Left hindlimb (tissue), 1 donor: ENCODE measurements around the gene EFCAB14.
"Not testable (repeated sequence)": the region's sequence is repeated elsewhere in the genome, so short reads cannot be mapped to it uniquely, and the experiment has no call there.

Source experiments
- DNase-seq: peaks from one replicate; pipeline ENCODE4 v3.0.0-alpha.2; 2018

EFCAB14 gene

DNA sequence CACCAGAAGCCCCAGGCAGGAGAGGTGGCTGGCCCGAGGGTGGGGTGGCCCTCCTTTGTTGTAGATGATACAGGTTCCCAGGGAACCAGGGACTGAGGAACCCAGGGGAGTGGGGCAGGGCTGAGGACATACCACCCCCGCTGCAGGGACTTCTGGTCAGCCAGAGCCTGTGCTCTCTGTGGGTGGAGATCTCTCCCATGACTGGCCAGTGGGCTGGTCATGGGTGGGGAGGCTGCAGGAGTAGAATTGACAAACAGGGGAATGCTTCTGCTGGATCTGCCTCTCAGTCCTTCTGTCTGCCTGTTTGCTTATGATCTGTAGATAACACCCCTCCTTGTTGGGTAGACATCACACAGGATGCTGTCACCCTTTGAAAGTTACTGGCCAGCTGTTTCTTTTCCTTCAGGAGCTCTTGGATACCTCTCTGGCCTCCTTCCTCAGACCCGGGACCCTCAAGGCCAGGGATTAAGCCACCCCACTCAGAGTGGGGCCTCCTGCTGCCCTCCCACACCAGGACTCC is 2.8 kb upstream of the EFCAB14 start:
- DNase-seq = no peak

DNA sequence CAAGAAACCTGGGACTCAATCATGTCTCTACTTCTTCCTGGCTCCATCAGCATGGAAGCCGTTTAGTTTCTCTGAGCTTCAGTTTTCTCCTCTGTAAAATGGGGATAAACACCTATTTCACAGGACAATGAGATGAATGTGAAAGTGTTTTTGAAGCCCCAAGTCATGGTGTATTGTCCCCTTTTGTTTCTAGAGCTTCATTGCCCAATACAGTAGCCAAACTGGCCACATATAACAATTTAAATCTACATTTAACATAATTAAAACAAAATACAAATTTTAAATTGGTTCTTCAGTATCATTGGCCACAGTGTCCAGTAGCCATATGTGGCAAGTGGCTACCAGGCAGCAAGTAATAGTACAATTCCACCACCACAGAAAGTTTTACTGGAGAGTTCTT is 2.3 kb upstream of the EFCAB14 start:
- DNase-seq = no peak

DNA sequence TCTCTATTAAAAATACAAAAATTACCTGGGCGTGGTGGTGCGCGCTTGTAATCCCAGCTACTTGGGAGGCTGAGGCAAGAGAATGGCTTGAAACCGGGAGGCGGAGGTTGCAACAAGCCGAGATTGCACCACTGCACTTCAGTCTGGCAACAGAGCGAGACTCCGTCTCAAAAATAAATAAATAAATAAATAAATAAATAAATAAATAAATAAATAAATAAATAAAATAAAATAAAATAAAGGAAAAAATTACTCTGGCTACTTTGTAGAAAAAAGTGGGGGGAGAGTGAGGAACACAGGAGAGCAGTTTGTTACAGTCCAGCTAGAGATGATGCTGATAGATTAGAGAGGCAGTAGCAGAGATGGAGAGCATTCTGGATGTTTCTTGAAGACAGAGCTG is 1.4 kb upstream of the EFCAB14 start:
- DNase-seq = not testable (repeated sequence)

DNA sequence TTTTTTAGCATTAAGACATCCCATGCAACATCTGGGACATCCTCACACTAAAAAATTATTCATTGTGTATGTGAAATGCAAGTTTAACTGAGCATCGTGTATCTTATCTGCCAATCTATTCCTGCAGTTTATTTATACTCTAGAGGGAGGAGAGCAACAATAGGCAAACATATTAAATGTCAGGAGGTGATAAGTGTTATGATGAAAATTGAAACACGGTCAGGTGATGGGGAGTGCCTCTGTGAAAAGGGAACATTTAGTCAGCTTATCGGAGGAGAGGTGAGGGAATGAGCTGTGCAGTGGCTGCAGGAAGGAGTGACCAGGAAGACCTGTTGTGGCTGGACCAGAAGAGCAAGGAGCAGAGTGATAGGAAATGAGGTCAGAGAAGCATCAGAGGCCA is 775 bp upstream of the EFCAB14 start:
- DNase-seq = no peak

DNA sequence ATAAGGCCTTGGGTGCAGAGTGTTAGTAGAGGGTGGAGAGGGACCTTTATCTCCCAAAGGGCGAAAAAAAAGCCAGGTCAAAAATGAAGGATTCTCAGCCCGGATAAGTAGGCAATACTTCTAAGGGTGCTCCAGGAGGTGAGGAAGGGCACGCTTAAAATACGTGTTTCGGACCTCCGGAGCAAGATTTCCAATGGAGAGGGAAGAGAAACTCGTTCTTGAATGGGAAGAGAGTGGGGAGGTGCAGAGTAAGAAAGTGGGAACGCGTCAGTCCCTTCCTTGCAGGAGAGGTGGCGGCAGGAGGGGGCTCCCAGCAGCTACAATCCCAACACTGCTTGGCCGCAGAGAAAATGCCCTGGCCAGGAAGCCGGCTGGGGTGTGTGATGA is 581 bp downstream of the EFCAB14 start:
- no peak for DNase-seq

DNA sequence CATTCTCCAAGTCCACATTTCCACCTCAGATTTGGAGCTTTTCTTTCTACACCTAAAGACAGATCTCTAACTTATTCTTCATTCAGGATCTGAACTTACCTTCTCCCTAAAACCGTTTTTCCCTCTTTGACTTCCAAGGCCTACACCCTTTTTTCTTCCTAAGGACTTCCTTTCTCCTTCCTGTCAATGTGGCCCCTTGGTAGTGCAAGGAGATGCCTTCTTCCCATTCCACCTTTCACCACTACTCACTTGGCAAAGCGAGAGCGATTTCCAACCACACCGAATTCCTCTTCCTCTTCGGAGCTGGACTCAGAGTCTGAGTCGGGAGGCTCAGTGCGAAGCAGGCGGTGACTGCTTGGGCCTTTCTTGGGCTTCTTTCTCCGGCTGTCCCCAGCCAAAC is 1.3 kb downstream of the EFCAB14 start:
- DNase-seq = no peak

DNA sequence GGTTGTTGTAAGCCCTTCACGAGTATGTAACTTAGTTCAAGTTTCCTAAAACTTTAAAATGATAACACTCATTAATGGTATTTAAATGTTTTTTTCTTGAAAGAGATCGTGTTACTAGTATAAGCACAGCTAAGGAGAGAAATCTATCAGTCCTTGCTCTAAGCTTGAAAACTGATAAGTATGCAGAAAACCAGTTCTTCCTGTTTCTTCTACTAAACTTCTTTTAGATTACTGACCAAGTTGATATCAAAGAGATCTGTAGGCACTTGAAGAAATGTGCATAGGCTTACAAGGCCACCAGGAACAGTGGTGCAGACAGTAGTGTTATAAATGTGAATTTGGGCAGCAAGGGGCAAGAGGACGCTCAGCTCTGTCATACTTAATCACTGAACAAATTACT is 3.9 kb downstream of the EFCAB14 start:
- DNase-seq = no peak

DNA sequence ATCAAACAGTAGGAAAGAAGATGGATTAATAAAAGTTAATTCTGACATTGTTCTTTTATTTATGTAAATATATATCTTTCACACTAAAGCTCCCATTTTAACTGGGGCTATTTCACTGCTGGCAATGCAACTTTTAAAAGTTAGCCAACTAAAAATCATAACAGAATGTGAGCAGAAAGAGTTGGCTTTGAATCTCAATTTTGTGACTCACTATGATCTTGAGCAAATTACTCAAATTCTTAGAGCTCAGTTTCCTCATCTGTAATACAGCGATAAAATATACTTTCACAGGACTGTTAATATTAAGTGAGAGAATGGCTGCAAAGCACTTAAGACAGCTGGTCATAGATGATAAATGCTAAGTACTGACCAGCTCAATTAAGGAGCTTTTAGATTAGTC is 10.8 kb downstream of the EFCAB14 start:
- DNase-seq = no peak

DNA sequence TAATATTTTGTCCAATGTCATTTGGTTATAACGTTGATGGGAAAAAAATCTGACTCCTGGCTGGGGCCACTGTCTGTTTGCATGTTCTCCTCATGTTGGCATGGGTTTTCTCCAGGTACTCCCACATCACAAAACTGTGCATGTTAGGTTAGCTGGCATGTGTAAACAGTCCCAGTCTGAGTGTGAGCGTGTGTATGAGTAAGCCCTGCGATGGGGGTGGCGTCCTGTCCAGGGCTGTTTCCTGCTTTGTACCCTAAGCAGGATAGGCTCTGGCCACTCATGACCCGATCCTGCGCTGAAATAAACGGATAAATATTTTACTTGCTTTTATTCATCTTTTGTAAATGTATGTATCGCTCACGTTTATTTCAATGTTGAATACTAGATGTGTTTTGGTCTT is 13.5 kb downstream of the EFCAB14 start:
- no peak for DNase-seq

DNA sequence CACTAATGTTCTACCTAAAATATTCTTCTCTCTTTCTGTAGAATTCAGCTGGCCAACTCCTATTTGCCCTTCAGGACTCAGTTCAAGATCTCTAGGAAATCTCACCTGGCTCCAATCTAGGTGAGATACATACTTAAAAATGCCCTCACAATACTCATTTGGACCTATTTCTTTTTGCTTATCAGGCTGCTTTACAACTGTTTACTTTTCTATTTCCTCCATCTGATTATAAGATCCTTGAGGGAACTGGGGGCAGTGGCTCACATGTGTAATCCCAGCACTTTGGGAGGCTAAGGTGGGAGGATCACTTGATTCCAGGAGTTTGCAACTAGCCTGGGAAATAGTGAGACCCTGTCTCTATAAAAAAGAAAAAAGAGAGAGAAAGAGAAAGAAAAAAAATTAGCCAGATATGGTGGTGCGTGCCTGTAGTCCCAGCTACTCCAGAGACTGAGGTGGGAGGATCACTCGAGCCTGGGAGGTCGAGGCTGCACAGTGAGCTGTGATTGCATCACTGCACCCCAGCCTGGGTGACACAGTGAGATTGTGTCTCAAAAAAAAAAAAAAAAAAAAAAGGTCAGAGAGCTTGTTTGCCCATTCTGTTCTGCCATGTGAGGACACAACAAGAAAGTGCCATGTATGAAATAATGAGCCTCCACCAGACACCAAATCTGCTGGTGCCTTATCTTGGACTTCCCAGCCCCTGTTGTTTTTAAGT is 14.8 kb downstream of the EFCAB14 start:
- no peak for DNase-seq

DNA sequence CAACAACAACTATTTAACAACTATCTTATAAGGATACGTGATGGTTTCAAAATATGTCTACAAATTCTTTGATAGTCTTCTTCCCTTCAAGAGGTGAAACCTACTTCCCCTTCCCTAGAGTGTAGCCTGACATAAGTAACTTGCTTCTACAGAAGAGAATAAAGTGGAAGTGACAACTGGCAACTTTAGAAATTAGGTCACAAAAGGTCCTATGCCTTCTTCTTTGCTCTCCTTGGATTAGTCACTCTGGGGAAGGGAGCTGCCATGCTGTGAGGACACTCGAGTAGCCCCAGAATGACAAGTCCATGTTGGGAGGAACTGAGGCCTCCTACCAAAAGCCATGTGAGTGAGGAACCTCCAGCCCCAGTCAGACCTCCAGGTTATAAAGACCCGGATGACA is 19.2 kb downstream of the EFCAB14 start:
- DNase-seq = no peak

DNA sequence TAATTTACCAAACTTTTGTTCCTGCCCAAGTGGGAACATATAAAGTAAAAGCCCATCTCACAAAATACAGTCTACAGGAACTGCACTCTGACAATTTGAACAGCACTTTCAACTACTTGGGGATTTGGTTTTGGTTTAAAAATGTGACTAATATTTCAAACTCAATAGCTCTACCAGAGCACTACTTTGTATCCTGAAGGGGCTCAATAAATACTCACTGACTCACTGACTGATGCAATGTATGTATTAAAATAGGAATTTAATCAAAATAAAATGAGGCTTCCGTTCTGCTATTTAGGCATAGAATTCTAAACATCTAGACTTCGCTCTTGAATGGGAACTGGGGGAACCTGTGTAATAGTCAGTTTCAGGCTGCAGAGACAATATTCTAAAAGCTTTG is 21.9 kb downstream of the EFCAB14 start:
- DNase-seq = no peak

DNA sequence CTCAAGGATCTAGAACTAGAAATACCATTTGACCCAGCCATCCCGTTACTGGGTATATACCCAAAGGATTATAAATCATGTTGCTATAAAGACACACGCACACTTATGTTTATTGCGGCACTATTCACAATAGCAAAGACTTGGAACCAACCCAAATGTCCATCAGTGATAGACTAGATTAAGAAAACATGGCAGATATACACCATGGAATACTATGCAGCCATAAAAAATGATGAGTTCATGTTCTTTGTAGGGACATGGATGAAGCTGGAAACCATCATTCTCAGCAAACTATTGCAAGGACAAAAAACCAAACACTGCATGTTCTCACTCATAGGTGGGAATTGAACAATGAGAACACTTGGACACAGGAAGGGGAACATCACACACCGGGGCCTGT is 24.2 kb downstream of the EFCAB14 start:
- not testable (repeated sequence) for DNase-seq

DNA sequence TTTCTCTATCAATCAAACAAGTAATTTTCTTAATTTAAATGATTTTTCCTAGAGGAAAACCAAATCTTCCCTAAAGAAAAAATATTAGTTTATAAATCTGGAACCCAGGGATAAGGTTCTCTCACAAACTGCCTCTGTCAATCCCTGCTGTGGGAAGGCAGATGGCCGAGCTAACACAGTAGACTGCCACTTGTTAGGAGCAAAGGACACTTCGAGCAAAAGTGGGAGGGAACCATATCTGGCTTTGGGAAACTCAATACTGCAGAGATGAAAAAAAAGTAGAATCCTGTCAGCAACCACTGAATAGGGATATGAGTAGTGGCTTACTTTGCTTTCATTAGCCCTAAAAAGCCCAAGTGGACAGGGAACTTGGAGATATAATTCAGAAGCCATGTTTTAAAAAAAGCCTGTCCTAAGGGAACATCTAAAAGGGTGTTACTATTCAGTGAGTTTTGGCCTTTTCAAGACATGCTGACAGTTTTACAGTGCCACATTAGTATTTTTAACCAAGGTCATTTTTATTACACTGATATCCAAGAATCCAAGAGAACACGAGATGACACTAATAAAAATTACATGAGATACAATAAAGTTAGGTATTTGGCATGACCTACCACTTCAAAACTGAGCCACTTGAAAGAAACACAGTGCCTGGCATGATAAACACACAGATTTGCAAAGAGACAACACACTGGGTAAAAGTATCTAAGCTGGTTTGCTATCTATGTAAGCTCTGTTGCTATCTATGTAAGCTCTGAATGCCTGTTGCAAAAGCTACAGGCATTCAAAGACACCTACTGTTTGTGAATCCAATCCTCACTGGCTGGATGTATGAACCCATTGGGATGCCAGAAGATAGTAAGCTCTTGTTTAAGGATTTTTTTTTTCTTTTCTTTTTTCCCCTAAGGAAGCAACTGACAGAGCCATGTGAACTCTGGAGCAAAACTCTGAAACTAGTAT is 25.8 kb downstream of the EFCAB14 start:
- DNase-seq = no peak

DNA sequence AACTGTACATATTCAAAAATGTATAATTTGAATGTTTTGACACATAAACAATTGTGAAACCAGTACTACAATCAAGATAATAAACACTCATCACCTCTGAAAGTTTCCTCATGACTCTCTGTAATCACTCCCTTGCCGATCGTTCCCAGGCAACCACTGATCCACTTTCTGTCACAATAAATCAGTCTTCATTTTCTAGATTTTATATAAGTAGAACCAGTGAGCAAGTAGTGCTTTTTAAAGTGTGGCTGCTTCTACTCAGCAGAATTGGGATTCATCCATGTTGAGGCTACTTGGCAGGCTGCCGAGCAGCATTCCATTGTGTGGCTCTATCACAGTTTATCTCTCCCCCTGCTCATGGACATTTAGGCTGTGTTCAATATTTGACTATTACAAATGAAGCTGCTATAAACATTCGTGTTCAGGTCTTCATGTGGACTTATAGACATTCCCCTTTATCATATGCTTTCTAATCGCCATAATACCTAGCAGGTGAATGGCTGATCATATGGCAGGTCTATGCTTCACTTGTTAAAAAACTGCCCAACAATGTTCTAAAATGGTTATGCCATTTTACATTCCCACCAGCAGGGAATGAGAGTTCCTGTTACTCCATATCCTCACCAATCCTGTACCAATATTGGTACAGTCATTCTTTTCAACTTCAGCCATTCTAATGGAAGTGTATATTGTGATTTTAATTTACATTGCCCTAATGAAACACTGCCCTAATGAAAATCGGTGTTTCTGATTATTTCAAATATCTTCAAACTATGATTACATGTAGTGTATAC is 26.7 kb downstream of the EFCAB14 start:
- no peak for DNase-seq

DNA sequence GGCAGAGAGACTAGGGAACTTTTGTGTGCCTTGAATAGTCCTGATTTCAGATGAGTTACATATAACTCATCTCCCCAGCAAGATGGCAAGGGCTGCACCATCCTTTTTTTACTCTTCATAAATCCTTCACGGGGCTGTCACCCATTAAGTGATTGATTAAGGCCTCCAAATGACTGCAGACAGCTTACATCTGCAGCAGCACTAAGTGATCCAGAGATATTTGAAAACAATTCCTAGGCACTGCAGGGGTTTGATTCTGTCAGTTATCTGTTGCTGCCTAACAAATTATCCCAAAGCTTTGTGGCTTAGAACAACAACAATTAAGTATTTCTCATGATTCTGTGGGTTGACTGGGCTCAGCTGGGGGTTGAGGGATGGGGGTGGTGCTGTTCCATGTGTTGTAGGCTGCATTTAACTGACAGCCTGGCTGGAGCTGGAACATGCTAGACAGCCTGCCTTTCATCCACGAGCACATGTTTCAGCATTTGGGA is 27.9 kb downstream of the EFCAB14 start:
- no peak for DNase-seq

DNA sequence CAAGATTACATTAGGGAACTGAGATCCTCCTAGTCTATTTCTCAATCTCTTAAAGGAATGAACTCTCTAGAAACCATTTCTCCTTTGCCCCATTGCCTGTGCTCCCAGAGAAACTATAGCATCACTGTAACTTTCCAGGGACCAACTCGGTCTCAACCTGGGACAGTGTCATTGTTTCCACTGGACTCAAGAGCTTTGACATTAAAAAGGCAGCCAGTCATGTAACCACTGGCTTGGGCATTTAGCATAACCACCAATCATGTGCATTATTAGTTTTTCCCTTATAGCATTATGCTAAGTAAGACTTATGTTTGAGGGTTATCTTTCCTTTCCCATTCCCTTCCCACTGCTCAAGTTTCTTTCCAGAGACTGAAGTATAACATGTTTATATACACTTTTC is 29.0 kb downstream of the EFCAB14 start:
- DNase-seq = no peak

DNA sequence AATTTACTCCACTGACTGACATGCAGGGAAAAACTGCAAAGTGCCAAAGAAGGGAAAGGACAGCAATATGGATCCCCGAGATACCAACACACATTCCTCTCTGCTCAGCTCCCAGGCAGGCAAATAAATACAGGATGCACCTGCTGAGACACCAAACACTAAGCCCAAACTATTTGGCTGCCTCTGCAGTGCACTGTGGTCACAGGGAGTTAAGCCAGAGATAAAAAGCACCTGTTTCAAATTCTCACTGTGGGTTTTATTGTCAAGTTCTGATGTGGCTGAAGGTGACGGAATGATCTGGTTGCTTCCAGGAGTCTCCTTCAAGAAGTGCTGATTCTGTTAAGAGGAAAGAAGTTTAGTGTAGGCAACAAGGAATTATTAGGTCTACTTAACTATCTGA is 29.6 kb downstream of the EFCAB14 start:
- no peak for DNase-seq

DNA sequence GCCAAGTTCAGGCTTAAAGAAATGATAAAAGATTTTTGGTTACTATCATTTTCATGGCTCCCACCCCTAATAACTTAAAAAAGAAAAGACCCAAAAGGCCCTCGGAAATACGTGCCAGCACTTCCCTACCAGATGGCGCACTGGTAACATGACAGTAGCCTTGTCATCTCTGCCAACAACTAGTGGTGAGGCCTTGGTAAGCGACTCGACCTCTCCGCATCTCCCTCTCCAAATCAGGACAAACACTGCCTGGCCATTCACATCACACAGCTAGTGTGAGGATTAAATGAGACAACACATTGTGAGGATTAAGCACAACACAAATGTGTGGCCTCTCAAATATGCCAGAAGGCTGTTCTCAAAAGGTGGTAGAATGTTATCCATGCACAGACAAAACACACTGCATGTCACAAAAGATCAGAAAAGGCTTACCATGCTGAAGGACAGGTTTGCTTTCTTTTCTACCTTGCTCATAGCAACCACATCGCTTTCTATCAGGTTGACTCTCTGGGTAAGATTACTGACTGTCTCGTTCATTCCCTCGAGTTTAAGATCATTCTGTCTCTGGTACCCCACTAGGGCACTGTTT is 30.9 kb downstream of the EFCAB14 start:
- DNase-seq = no peak

DNA sequence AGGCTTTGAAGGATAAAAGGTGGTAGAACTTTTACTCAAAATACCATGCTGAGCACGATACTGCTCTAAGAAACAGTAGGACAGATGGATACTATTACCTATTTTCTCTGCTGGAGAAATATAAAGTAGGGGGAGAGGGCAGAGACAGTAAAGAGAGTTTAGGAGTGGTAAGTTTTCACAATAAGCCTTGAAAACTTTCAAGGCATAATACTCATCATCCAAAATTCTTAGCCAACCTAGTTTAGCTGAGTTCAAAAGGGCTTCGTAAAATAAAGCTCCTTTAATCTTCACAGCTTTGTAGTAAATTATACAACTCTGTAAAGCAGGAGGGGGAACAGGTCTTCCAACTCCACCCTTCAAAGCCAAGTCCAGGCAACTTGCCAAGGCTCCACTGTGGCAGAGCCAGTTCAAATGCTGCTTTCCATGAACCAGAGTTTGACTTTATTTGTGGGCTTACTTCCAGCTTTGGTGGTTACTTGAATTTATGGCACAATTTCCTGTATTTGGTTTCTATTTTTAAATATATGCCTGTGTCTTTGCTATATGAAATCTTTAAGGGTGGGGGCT is 31.7 kb downstream of the EFCAB14 start:
- DNase-seq = peak; percentile 77

DNA sequence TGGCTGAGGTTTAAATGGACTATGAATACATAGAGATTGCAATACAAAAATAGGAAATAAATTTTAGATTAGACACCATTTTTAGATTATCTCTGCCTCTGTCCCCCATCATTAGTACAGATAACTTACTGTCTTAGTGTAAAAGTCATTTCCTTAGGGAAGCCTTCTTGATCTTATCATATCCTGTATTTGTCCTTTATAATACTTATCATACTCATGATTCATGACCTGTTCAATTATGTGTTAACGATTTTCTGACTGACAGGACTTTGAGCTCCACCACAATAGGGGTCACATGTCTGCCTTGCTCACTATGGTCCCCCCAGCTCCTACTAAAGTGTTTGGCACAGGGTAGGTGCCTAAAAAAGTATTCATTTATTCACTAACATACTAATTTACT is 32.7 kb downstream of the EFCAB14 start:
- no peak for DNase-seq

DNA sequence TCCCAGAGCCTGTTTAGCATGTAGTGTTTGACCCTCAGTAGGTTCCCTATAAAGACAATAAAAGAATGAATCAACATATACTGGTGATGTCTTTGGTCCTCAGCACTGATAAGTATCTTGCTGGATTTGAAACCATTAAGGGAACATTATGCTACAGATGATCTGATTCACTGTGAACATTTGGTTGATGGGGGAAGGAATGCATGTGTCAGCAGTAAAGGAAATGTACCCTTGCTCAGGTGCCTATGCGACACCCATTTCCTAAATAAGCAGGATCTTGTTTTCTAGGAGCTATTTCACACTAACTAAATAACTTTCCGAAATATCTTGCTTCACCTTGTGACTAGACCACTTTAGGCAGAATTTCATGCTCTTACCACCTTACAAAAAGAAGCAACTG is 34.2 kb downstream of the EFCAB14 start:
- DNase-seq = no peak
